Amniotic stem cell (primary cell): ENCODE measurements around the gene NRGN.

Experiments used
- DNase-seq: peaks from one replicate; lab custom pipeline; 2025; lab: John Stamatoyannopoulos, UW

Gene NRGN

GRCh38 chr11:124739479-124740276, at the start of gene NRGN:
Gene NRGN (plus strand): TSS chr11:124739942. CDS start chr11:124740085, 143 bp downstream.
- peak; percentile 77 for DNase-seq

- no peak for DNase-seq
Measured at GRCh38 chr11:124693142-124693541, 46.6 kb upstream of the NRGN start.

GRCh38 chr11:124699547-124699946, 40.2 kb upstream of the NRGN start:
- no peak for DNase-seq

GRCh38 chr11:124700028-124700427, 39.7 kb upstream of the NRGN start:
- no peak for DNase-seq

GRCh38 chr11:124707829-124708228, 31.9 kb upstream of the NRGN start:
- no peak for DNase-seq

- DNase-seq, result no peak
Measured at GRCh38 chr11:124712392-124712791, 27.4 kb upstream of the NRGN start.

- no peak for DNase-seq
Measured at GRCh38 chr11:124716591-124716990, 23.2 kb upstream of the NRGN start.

GRCh38 chr11:124717421-124717785, 22.3 kb upstream of the NRGN start:
- no peak for DNase-seq

GRCh38 chr11:124717786-124718651, 21.7 kb upstream of the NRGN start:
- no peak for DNase-seq

GRCh38 chr11:124718801-124719200, 20.9 kb upstream of the NRGN start:
- no peak for DNase-seq

GRCh38 chr11:124719534-124719933, 20.2 kb upstream of the NRGN start:
- no peak for DNase-seq

GRCh38 chr11:124722176-124722575, 17.6 kb upstream of the NRGN start:
- DNase-seq, result no peak

- DNase-seq, result no peak
Measured at GRCh38 chr11:124724979-124725718, 14.6 kb upstream of the NRGN start.

GRCh38 chr11:124725719-124726105, 14.0 kb upstream of the NRGN start:
- no peak for DNase-seq

GRCh38 chr11:124727474-124727873, 12.3 kb upstream of the NRGN start:
- DNase-seq, result no peak

GRCh38 chr11:124728134-124728533, 11.6 kb upstream of the NRGN start:
- no peak for DNase-seq

- DNase-seq, result no peak
Measured at GRCh38 chr11:124729571-124729970, 10.2 kb upstream of the NRGN start.

GRCh38 chr11:124732230-124732629, 7.5 kb upstream of the NRGN start:
- DNase-seq, result no peak

- DNase-seq, result no peak
Measured at GRCh38 chr11:124736736-124737135, 3.0 kb upstream of the NRGN start.

- DNase-seq, result no peak
Measured at GRCh38 chr11:124737638-124738305, 2.0 kb upstream of the NRGN start.

GRCh38 chr11:124738713-124739478, 846 bp upstream of the NRGN start:
- DNase-seq, result no peak
